NCI-H128 (cell line): Measurements from ENCODE around the gene CCM2.
"Not testable (repeated sequence)": the region's sequence is repeated elsewhere in the genome, so short reads cannot be mapped to it uniquely, and the experiment has no call there.

Experiments used
- DNase-seq: peaks from one replicate; lab custom pipeline; 2025; ENCODE audit not compliant: unreplicated experiment; lab: John Stamatoyannopoulos, UW

Gene CCM2

GRCh38 chr7:45033261-45033930 lies 33.4 kb downstream of the CCM2 start:
- no peak for DNase-seq

DNA sequence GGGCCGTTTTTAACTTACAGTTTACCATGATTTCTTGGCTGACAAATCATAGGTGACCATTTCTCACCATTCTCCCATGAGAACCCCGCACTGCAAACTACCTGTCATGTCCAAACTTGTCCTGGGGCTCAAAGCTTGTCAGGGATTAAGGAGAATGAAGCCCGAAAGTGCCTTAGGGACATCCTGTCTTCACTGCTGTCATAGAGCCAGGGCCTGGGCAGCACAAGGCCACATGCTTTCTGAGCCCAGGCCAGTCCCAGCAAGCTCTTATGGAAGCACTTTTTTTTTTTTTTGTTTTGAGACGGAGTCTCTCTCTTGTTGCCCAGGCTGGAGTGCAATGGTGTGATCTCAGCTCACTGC lies 33.9 kb downstream of the CCM2 start:
- no peak for DNase-seq

DNA sequence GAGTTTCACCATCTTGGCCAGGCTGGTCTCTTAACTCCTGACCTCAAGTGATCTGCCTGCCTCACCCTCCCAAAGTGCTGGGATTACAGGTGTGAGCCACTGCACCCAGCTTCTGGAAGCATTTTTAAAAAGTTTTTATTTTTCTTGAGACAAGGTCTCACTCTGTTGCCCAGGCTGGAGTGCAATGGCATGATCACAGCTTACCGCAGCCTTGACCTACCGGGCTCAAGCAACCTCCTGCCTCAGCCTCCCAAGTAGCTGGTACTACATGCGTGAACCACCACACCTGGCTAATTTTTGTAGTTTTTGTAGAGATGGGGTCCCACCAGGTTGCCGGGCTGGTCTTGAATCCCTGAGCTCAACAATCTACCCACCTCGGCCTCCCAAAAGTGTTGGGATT lies 34.7 kb downstream of the CCM2 start:
- not testable (repeated sequence) for DNase-seq

- DNase-seq, result no peak
Observed at GRCh38 chr7:45035371-45035770, 35.4 kb downstream of the CCM2 start.

DNA sequence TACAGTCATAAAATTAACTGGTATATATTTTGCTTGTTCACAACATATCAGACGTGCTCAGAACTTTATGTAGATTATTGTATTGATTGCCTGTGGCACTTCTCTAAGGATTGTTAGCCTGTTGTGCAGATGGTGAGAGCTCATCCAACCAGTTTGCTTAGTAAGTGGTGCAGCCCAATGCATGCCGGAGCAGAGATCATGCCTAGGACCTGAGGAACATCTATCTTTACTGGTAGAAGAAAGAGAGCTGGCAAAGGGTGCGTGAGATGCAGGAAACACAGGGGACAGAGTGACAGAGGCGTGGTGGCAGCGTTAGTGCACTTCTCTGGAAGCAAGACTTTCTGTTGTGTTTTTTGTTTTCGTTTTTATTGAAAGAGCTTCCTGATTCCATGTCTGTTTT lies 35.9 kb downstream of the CCM2 start:
- DNase-seq, result no peak

DNA sequence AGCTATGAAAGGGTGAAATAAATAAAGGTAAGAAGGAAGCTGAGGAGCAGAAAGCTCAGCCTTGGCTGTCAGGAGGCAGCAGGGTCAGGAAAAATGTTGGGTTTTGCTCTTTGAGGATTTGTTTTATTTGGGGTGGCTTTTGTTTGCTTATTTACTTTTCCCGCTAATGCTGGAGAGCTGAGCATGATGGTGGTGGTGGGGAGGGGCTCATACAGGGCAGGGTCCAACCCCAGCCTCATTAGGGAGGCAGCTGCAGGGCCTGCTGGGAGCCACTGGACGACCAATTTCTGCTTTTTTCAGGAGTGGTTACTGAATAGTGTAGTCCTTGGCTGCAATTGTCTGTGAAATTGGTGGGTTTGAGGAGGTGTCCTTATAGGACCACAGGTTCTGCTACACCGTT lies 36.3 kb downstream of the CCM2 start:
- DNase-seq, result no peak

DNA sequence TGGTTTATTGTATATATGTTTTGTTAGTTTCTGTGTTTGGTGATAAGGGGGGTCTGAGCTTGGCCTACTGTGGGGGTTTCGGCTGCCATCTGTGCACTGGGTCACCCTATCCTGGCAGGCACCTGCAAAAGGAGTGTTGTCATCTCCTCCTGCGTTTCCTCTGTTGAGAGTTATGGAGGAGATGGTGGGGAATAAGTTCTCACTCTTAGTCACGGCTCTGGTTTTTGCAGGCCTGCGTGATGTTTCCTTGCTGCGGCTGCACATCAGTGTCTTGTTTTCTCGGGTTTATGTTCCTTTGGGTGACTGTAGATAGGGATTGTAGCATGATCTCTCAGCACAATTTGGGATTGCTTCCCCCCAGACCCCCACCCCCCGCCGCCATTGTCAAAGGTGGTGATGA lies 36.8 kb downstream of the CCM2 start:
- no peak for DNase-seq

- no peak for DNase-seq
Observed at GRCh38 chr7:45037876-45038275, 37.9 kb downstream of the CCM2 start.

DNA sequence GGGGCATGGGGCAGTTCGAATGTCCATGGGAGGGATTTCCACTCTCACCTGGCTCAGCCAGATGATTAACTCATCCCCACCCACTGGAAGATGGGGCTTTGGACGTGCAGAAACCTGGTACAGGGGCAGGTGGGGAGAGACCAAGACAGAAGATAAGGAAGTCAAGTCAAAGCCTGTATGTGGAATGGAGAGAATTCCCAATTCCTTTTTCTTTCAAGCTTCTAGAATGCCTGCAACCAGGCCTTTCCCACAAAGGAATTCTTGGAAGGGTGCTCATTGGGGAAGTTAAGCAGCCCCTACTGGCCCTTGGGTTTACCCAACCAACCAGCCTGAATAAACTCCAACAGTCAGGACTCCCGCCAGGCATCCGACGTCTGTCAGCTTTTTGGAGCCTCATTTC lies 39.1 kb downstream of the CCM2 start:
- no peak for DNase-seq

DNA sequence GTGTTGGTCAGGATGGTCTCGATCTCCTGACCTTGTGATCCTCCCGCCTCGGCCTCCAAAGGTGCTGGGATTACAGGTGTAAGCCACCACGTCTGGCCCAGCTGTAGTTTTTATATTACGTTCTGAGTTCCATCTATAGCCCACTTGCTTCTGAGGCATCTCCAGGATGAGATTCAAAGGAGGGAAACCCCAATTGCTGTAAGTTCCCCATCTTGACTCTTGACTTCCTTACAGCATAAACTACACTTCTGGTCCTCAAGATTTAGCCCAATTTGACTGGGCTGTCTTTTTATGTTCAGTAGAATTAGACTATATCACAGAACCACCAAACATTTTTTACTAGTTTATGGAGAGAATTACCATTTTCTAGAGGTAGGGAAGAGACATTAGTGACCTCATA lies 44.3 kb downstream of the CCM2 start:
- DNase-seq, result no peak

DNA sequence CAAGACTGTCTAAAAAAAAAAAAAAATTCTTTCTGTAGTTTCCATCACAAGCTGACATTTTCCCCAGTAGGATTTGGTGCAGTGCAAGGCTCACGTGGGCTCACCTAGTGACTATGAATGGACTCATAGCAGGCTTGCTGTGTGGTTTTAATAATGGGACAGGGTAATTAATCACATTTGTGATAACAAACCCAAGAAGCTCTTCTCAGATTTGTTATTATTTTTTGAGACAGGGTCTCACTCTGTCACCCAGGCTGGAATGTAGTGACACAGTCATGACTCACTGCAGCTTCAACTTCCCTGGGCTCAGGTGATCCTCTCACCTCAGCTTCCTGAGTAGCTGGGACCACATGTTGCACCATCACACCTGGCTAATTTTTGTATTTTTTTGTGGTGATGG lies 48.7 kb downstream of the CCM2 start:
- DNase-seq, result no peak

GRCh38 chr7:45050198-45050597 lies 50.2 kb downstream of the CCM2 start:
- no peak for DNase-seq

- DNase-seq, result no peak
Observed at GRCh38 chr7:45052011-45052410, 52.0 kb downstream of the CCM2 start.

- DNase-seq, result no peak
Observed at GRCh38 chr7:45053401-45053800, 53.4 kb downstream of the CCM2 start.

- DNase-seq, result no peak
Observed at GRCh38 chr7:45053941-45054340, 53.9 kb downstream of the CCM2 start.

- no peak for DNase-seq
Observed at GRCh38 chr7:45054442-45054841, 54.4 kb downstream of the CCM2 start.

- DNase-seq, result no peak
Observed at GRCh38 chr7:45055016-45055415, 55.0 kb downstream of the CCM2 start.

DNA sequence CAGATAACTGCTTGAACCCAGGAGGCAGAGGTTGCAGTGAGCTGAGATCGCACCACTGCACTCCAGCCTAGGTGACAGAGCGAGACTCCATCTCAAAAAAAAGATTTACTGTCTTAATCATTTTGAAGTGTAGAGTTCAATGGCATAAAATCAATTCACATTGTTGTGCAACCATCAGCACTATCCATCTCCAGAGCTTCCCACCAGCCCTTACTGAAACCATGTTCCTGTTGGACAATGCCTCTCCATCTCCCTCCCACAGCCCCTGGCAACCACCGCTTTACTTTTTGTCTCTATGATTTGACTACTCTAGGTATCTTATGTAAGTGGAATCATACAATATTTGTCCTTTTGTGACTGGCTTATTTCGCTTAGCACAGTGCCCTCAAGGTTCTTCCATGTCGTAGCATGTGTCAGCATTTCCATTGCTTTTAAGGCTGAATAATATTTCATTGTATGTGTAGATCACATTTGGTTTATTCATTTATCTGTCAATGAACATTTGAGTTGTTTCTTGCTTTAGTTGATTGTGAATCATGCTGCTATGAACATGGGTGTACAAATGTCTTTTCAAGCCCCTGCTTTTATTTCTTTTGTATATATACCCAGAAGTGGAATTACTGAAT lies 55.7 kb downstream of the CCM2 start:
- DNase-seq, result no peak

DNA sequence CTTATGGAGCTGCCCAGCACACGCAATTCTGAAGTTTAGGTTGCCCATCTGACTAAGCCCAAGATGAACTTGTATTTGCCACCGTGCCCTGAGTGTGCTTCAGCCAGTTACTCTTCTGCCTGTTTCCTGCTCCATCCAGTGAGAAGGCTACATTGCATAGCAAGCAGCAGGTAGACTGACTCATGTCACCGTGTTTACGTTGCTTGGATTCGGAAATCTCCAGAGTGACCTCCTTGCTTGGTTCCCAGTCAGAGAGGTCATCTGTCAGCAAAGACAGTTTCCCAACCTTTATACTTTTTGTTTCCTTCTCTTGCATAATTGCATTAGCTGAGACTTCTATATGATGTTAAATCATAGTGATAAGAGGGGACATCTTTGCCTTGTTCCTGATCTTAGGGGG lies 57.9 kb downstream of the CCM2 start:
- no peak for DNase-seq

DNA sequence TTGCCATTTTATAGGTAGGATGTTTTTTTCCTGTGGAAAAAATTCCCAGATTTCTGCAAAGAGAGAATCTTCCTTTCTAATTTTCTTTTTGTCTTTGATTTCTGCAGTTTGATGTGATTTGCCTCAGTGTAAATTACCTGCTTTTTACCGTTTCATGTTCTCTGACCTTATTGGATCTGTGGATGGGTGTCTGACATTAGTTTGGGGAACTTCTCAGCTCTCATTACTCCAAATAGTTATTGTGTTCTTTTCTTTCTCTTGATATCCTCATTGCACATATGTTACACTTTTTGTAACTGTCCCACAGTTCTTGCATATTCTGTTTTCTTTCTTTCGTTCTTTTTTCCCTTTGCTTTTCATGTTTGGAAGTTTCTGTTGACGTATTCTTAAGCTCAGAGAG lies 60.3 kb downstream of the CCM2 start:
- no peak for DNase-seq

DNA sequence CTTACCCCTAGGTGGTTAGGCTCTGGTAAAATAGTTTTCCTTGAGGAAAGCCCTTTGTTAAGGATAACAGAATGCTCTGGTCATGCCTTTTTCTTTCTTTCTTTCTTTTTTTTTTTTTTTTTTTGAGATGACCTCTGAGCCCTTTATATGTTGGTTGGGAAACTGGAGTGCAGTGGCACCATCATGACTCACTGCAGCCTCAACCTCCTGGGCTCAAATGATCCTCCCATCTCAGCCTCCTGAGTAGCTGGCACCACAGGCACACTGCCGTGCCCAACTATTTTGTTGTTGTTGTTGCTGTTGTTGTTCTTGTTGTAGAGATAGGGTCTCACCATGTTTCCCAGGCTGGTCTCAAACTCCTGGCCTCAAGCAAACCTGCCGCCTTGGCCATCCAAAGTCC lies 61.4 kb downstream of the CCM2 start:
- DNase-seq, result no peak

- no peak for DNase-seq
Observed at GRCh38 chr7:45061806-45062425, 61.9 kb downstream of the CCM2 start.
